Chondrocyte (in vitro differentiated cells): ENCODE measurements around the gene HRK. TPM values are rescaled to one million over a fixed set of nuclear protein-coding genes. Genes with fewer than 3 reads are reported as not detected.

ENCODE experiments used
- DNase-seq: peaks from one replicate; pipeline ENCODE4 v3.0.0; 2021; ENCODE audit warnings: mixed read lengths, low spot score
- H3K27ac Mint-ChIP-seq: one replicate; pipeline ENCODE4 v1.8.0; 2021; ENCODE audit warnings: mild to moderate bottlenecking, moderate library complexity, mixed read lengths; ENCODE audit not compliant: unreplicated experiment
- H3K27me3 Mint-ChIP-seq: 2 replicates; pipeline ENCODE4 v1.8.0; 2021; ENCODE audit warnings: low read depth, mixed read lengths
- H3K36me3 Mint-ChIP-seq: 2 replicates; pipeline ENCODE4 v1.8.0; 2021; ENCODE audit warnings: low read depth, mixed read lengths
- H3K4me1 Mint-ChIP-seq: 2 replicates; pipeline ENCODE4 v1.8.0; 2021; ENCODE audit warnings: low read depth, mild to moderate bottlenecking, mixed read lengths
- H3K4me3 Mint-ChIP-seq: one replicate; pipeline ENCODE4 v1.8.0; 2021; ENCODE audit warnings: mild to moderate bottlenecking, moderate library complexity, mixed read lengths; ENCODE audit not compliant: unreplicated experiment
- H3K9me3 Mint-ChIP-seq: 2 replicates; pipeline ENCODE4 v1.8.0; 2021; ENCODE audit warnings: low read depth, mixed read lengths
- total RNA-seq: library from RNA; stranded (reverse); gene quantifications from 3 replicates; pipeline ENCODE4 v1.2.1, GENCODE V29; 2021
- TF ChIP-seq, protein P1 (sequence below): fragments of 200-600 bp; sonication (generic); IDR thresholded peaks from 2 replicates; pipeline ENCODE4 v1.5.0; 2021; ENCODE audit warnings: antibody characterized with exemption, mild to moderate bottlenecking, moderate library complexity

Gene HRK
- total RNA-seq, 1 donor from 2014 or later: 0.80 TPM

DNA sequence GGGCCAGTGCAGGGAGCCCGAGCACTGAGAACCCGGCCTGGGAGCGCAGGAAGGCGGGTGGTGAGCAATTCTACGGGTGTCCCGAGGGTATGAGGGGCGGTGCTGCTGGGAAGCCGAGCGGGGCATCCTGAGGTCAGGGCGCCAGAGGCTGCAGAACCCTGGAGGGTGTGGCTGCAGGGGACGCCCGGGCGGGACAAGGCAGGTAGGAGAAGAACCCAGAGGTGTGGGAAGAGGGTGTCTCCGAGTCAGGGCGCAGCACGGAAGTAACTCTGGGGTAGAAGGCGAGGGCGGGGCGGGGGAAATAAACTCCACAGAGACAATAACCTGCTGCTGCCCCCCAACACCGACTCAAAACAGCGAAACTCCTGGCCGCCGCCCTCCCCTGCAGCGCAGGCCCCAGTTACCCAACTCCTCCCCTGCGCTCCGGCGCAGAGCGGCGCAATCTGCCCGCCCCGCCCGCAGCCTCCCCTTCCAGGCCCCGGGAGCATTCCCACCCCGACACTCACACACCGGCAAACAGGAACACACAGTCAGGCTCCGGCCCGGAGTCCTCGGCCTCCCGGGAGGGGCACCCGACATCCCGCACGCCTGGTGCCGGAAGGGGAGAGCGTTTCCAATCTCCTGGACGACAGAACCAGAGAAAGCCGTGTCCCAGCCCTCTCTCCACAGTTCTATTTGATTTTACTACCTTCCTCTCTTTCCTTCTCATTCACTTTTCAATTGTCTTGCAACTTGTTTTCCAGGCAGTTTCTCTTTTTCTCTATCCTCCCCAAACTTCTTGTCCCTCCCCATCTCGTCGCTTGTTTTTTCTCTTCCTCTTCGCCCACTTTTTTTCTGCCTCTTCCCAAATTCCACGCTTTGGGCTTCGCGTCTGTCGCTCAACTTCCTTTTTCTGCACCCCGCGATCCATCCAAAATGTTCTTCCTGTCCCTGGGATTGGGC is 2.4 kb downstream of the HRK start:
- peaks cover 8% of the 10 kb centered on the region for H3K9me3 Mint-ChIP-seq
- peaks cover 38% of the 10 kb centered on the region for H3K4me1 Mint-ChIP-seq
- TF ChIP-seq, protein P1, sequence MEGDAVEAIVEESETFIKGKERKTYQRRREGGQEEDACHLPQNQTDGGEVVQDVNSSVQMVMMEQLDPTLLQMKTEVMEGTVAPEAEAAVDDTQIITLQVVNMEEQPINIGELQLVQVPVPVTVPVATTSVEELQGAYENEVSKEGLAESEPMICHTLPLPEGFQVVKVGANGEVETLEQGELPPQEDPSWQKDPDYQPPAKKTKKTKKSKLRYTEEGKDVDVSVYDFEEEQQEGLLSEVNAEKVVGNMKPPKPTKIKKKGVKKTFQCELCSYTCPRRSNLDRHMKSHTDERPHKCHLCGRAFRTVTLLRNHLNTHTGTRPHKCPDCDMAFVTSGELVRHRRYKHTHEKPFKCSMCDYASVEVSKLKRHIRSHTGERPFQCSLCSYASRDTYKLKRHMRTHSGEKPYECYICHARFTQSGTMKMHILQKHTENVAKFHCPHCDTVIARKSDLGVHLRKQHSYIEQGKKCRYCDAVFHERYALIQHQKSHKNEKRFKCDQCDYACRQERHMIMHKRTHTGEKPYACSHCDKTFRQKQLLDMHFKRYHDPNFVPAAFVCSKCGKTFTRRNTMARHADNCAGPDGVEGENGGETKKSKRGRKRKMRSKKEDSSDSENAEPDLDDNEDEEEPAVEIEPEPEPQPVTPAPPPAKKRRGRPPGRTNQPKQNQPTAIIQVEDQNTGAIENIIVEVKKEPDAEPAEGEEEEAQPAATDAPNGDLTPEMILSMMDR: no peak
- H3K27me3 Mint-ChIP-seq: peaks cover 55% of the 10 kb centered on the region
- peaks cover 10% of the 10 kb centered on the region for H3K36me3 Mint-ChIP-seq
- no peak for DNase-seq
- peak overlapping the region; percentile 22 for H3K27ac Mint-ChIP-seq
- peak overlapping the region; percentile 76 for H3K4me3 Mint-ChIP-seq

DNA sequence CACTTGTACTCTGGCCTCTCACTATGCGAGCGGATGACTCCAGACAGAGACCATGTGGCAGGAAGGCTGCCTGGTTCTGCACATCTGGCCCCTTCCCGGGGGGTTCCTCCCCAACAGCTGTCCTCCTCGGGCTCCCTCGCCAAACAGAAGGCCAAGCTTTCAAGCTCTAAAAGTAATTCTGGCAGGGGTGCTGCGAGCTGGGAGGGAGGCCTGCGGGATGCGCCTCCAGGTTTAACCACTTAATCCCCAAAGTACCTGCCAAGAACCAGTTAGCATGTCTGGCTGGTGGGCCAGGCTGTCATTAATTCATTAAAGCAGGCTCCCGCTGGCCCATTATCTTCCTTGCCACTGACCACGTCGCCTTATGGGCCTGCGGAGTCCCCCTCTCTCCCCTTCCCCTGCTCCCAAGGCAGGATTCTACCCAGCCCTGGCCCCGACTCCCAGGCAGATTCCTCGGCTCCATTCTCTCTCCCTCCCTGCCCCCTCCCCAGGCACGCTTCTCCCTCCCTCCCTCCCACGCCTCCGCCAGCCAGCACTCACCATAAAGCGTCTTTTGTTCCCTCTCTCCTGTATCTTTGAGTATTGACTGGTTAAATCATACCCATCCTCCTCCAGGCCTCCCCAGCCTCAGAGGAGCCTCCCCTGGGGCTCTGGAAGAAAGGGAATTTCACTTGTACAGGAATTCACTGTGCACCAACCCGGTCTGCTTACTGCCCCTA is 4.9 kb downstream of the HRK start:
- Mint-ChIP-seq H3K9me3 (peaks cover 8% of the 10 kb centered on the region), H3K36me3 (peaks cover 12% of the 10 kb centered on the region), H3K27me3 (peaks cover 52% of the 10 kb centered on the region), H3K4me1 (peaks cover 31% of the 10 kb centered on the region), H3K4me3 (no peak overlapping the region), H3K27ac (no peak overlapping the region)
- no peak for DNase-seq
- TF ChIP-seq, protein P1: no peak

DNA sequence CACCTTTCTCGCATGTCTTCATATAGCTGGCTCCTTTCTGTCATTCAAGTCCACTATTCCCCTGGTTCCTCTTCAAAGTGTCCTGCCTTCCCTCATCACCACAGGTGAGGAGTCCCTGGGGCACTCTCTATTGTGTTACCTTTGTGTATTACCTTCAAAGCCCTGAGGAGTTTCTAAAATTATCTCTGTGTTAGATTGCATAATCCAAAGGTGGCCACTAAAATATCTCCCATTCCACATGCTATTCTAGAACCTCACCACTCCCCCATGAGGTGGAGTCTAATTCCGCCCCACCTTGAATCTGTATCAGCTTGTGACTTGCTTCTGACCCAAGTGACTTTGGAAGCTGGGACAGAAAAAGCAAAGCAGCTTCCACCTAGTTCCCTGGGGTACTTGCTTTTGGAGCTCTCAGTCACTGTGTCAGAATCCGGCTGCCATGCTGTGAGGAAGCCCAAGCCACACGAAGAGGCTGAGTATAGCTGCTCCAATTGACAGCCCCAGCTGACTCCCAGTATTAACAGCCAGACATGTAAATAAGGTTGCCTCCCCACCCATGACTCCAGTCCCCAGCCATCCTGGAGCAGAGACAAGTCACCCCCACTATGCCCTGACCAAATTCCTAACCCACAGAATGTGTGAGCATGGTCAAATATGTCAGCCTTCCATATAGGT is 6.8 kb downstream of the HRK start:
- Mint-ChIP-seq H3K36me3 (peaks cover 12% of the 10 kb centered on the region), H3K9me3 (peaks cover 8% of the 10 kb centered on the region), H3K27ac (no peak overlapping the region), H3K4me3 (no peak overlapping the region), H3K27me3 (peaks cover 42% of the 10 kb centered on the region), H3K4me1 (peaks cover 19% of the 10 kb centered on the region)
- TF ChIP-seq, protein P1: no peak
- no peak for DNase-seq

DNA sequence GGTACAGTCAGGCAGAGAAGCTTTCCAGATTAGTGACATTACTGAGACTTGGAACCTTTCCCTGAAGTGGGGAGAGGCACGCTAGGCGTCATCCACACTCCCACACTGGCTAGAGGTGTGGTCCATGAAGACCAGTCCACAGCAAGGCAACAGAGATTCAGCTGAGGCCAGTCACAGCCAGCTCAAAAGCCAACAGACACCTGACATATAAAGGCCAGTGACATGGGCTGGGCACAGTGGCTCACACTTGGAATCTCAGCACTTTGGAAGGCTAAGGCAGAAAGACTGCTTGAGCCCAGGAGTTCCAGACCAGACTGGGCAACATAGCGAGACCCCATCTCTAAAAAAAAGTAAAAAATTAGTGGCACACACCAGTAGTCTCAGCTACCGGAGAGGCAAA is 10.9 kb downstream of the HRK start:
- peaks cover 6% of the 10 kb centered on the region for H3K4me1 Mint-ChIP-seq
- no peak for DNase-seq
- peaks cover 10% of the 10 kb centered on the region for H3K36me3 Mint-ChIP-seq
- TF ChIP-seq, protein P1: no peak
- peaks cover 20% of the 10 kb centered on the region for H3K27me3 Mint-ChIP-seq
- H3K9me3 Mint-ChIP-seq: peaks cover 8% of the 10 kb centered on the region
- no peak overlapping the region for H3K4me3 Mint-ChIP-seq
- H3K27ac Mint-ChIP-seq: no peak overlapping the region

DNA sequence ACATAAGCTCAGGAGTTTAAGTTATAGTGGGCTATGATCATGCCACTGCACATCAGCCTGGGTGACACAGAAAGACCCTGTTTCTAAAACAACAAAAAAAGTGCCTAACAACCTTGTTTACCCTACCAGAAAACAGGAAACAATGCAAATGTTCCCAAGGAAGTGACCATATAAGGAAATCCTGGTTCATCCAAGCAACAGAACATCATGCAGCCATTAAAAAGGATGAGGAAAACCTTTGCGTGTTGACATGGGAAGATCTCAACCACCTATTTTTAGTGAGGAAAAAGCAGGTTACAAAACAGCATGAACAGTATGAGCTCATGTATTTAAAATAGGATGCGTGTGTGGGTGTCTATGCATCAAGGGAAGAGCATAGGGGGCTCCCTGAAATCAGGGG is 13.7 kb downstream of the HRK start:
- H3K36me3 Mint-ChIP-seq: no peaks in the 10 kb centered on the region
- no peaks in the 10 kb centered on the region for H3K9me3 Mint-ChIP-seq
- peaks cover 25% of the 10 kb centered on the region for H3K4me1 Mint-ChIP-seq
- peaks cover 1% of the 10 kb centered on the region for H3K27me3 Mint-ChIP-seq
- H3K27ac Mint-ChIP-seq: no peak overlapping the region
- TF ChIP-seq, protein P1: no peak
- DNase-seq: no peak
- H3K4me3 Mint-ChIP-seq: no peak overlapping the region
